DLD1 (cell line): ENCODE measurements around the gene ERBIN.
"Not testable (repeated sequence)": the region's sequence is repeated elsewhere in the genome, so short reads cannot be mapped to it uniquely, and the experiment has no call there.

Source experiments
- in situ Hi-C: cut with HindIII; loops from 2 replicates; pipeline ENCODE4 v1.10.0; 2017; ENCODE audit warnings: low sequenced_read_pairs

Gene ERBIN

GRCh38 chr5:66002415-66002814, 76.0 kb downstream of the ERBIN start:
- in situ Hi-C loops, result no loop called here

GRCh38 chr5:66004216-66004615, 77.8 kb downstream of the ERBIN start:
- in situ Hi-C loops, result no loop called here

DNA sequence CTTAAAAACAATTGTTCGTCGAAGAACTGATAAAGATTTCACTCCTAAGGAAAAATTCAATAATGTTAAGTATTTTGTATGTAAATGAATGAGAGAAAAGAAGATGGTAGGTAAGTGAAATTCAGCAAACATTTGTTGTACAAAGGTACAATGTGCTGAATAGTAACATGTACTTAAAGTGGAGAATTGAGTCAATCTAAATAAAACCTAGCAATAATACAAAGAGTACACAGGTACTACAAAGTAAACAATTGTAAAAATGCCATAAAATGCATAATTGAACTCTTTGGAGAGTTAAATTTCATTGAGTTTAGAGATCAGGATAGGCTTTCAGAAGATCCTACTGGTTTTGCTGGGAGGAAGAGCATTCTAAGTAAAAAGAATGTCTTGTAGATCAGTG, 82.9 kb downstream of the ERBIN start:
- in situ Hi-C loops, result no loop called here

DNA sequence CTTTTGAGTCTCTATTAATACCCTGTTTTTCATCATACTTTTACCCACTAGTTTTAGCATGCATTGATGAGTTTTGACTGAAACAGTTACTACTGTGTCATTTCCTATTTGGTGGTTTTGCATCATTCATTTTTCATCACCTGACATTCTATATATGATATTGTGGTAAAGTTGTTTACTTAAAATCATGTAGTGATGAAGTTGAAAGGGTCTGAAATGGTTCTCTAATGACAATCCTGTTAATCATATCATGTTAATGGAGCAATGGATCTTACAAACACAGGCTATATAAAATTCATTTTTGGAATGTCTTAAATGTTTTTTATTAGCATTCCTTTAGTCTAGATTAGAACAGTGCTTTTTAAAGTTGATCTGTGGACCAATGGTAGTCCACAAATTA, 84.1 kb downstream of the ERBIN start:
- in situ Hi-C loops, result no loop called here

DNA sequence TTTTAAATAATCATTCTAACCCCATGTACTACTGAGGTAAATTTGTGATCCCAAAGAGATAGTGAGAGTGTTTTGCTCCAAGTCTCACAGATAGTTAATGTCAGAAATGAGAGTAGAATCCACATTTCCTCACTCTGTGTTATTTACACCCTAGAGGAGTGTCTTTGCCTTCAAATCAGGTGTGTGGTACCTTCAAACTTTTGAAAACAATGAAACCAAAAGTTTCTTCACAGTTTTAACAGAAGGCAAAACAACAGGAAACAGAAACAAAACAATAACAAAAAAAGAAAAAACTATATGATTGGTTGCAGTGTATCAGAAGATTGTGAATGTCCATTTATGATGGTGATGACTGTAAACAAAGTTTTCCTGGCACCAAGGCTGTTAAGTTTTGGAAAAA, 85.9 kb downstream of the ERBIN start:
- in situ Hi-C loops, result no loop called here

DNA sequence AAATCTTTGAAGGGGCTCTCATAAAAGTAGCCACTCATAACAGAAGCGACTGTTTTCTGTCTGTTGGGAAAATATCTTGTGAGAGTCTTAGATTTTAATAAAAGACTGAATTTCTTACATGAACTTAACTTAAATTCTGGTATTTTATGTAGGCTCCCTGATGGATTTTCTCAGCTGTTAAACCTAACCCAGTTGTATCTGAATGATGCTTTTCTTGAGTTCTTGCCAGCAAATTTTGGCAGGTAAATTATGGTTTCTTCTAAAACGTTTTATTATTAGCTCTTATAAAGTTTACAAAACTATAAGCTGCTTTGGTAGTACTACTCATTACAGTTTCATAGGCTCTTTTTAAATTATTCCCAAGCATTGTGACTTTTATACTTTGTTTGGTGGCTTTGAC, 87.0 kb downstream of the ERBIN start:
- in situ Hi-C loops, result no loop called here

GRCh38 chr5:66013906-66014305, 87.5 kb downstream of the ERBIN start:
- in situ Hi-C loops, result no loop called here

DNA sequence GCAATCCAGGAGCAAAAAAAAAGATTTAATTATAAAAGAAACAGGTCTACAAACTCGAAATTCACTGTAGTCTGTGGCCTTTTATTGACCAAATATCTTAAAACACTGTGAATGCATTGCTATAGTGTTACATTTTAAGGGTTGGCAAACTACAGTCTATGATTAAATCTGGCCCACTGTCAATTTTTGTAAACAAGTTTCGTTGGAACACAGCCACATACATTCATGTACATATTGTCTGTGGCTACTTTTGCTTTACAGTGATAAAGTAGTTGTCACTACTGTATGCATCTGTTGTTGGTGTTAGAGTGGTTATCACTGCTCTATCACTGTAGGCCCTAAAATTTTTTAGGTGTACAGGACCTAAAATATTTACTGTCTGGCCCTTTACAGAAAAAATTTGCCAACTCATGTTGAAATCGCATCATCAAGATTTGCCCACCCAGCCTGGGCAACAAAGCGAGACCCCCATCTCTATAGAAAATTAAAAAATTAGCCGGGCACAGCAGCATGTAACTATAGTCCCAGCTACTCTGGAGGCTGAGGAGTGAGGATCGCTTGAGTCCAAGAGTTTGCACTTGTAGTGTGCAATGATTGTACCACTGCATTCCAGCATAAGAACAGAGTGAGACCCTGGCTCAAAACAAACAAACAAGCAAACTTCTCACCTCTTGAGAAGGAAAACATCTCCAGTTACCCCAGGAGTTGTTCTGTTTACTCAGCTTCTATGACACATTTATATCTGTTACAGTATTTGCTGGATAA, 89.0 kb downstream of the ERBIN start:
- in situ Hi-C loops, result no loop called here

GRCh38 chr5:66021585-66021984, 95.2 kb downstream of the ERBIN start:
- in situ Hi-C loops, result no loop called here

GRCh38 chr5:66039296-66039695, 112.9 kb downstream of the ERBIN start:
- in situ Hi-C loops, result no loop called here

DNA sequence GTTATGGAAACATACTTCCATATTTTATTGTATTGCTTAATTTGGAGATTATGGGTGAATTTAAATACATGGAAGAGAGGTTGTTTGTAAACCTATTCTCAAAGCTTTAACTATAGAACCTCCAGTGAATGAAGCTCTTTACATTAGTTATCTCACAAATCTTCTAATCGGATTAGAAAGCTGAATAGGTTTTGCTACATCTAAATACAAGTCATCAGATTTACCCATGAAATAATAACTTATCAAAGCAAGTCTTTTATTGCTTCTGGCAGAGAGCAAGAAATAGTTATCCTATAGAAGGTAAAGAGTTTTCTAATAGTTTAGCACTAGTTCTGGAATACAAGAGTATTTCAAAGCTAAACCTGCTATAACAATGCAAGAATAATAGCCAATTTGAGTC, 113.3 kb downstream of the ERBIN start:
- in situ Hi-C loops, result no loop called here

- in situ Hi-C loops, result no loop called here
These were observed 115.3 kb downstream of the ERBIN start for GRCh38 chr5:66041627-66042026.

DNA sequence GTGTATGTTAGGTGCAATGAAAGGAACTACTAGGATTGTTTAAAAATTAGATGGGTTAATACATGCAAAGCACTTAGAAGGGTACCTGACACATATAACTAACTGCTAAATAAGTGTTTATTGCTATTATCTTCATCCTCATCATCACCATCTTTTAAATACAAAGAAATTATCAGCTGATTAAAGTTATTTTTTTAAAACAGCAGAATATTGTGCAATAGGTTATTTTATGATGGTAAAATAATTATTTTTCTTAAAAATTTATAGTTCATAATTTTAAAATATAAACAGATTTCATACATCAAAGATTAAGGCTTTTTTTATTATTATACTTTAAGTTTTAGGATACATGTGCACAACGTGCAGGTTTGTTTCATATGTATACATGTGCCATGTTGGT, 130.9 kb downstream of the ERBIN start:
- in situ Hi-C loops, result no loop called here

DNA sequence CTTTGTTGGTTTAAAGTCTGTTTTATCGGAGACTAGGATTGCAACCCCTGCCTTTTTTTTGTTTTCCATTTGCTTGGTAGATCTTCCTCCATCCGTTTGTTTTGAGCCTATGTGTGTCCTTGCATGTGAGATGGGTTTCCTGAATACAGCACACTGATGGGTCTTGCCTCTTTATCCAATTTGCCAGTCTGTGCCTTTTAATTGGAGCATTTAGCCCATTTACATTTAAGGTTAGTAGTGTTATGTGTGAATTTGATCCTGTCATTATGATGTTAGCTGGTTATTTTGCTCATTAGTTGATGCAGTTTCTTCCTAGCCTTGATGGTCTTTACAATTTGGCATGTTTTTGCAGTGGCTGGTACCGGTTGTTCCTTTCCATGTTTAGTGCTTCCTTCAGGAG, 134.9 kb downstream of the ERBIN start:
- in situ Hi-C loops, result not testable (repeated sequence)

GRCh38 chr5:66063061-66063460, 136.7 kb downstream of the ERBIN start:
- in situ Hi-C loops, result not testable (repeated sequence)

DNA sequence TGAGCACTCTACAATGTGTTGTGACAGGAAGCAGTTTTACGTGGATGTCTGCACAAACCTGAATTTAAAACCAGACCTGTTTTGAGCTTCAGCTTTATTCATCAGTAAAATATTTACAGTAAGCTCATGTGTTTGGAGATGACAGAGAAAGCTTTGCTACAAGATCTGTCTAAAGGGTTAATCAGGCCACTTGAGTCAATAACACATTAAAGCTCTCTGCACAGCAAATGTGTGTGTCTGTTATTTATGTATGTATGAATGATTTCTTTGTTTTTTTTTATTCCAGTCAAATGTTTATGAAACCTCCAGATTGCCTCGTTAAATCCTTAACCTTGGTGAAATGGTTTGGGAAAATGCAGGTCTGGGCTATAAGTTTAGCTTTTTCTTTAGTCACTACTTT, 140.5 kb downstream of the ERBIN start:
- in situ Hi-C loops, result no loop called here

DNA sequence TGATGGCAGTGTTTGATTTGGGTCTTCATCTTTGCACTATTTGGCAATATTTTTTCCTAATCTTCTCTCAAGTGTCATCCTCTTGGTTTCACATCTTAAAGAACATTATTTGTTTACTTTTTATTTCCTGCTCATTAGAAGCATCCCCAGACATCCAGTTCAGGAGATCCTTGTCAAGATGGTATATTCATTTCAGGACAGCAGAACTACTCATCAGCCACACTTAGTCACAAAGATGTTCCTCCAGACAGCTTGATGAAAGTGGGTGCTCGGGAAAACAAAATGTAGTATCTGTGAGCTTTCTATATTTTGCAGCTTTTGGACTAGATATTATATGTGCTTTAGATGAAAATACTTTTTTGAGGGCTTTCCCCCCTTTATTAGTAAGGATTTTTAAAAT, 145.7 kb downstream of the ERBIN start:
- in situ Hi-C loops, result no loop called here

- in situ Hi-C loops, result no loop called here
These were observed 148.5 kb downstream of the ERBIN start for GRCh38 chr5:66074901-66075300.

- in situ Hi-C loops, result no loop called here
These were observed 154.3 kb downstream of the ERBIN start for GRCh38 chr5:66080664-66081063.

DNA sequence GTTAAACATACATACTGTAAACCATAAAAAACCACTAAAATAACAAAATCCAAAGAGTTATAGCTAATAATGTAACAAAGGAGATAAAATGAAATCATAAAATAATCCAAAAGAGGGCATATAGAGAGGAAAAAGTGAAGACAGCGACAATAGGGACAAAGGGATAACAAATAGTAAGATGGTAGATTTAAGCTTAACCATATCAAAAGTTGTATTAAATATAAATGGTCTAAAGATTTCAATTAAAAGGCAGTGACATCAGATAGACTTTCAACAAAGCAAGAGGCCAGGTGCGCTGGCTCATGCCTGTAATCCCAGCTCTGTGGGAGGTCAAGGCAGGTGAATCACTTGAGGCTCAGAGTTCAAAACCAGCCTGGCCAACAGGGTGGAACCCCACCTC, 163.0 kb downstream of the ERBIN start:
- in situ Hi-C loops, result no loop called here

DNA sequence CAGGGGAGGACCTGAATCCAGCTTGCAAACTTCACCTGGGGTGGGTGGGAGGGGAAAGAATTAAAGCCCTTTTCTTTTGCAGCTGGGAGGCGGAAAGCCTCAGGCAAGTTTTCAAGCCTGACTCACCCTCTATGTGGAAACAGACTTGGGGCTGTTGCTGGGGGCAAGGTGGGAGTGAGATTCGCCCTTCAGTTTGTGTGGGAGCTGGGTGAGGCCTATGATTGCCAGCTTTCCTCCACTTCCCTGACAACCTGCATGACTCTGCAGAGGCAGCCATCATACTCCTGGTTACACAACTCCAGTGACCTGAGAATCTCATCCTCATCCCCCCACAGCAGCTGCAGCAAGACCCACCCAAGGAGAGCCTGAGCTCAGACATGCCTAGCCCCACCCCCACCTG, 174.5 kb downstream of the ERBIN start:
- in situ Hi-C loops, result no loop called here

DNA sequence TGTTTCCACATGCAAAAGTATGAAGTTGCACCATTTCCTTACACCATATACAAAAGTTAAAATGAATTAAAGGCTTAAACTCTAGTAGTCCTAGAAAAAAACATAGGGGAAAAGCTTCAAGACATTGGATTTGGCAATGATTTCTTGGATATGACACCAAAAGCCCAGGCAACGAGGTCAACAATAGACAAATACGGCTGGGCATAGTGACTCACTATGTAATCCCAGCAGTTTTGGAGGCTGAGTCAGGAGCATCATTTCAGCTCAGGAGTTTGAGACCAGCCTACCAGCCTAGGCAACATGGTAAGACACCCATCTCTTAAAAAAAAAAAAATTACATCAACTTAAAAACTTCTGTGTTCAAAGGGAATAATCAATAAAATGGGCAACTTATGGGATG, 186.8 kb downstream of the ERBIN start:
- in situ Hi-C loops, result no loop called here

- in situ Hi-C loops, result no loop called here
These were observed 191.9 kb downstream of the ERBIN start for GRCh38 chr5:66118304-66118703.
